H1 (cell line): ENCODE measurements around the gene TMEM130. TPM values are rescaled to one million over a fixed set of nuclear protein-coding genes. Genes with fewer than 3 reads are reported as not detected.

ENCODE experiments used
- CTCF ChIA-PET: fragments of 300-600 bp; sonication (Branson Sonifier 250); formaldehyde crosslinking; loops from one replicate; lab custom pipeline; 2021; ENCODE audit not compliant: partially characterized antibody; lab: Charles Lee
- POLR2A ChIA-PET: fragments of 300-600 bp; sonication (Branson Sonifier 250); formaldehyde crosslinking; loops from one replicate; lab custom pipeline; 2021; ENCODE audit warnings: inconsistent platforms; ENCODE audit not compliant: partially characterized antibody; lab: Charles Lee
- DNase-seq, 2 experiments: peaks; one replicate each; pipeline versions ENCODE4 v3.0.0 to v3.0.0-alpha.2; 2010 to 2022; ENCODE audit warnings: low spot score in 2 of 2, low read depth in 1 of 2, mixed read lengths in 1 of 2
- FAIRE-seq: peaks from 2 replicates; lab custom pipeline; 2011; peaks lifted over from hg19 to GRCh38; lab: Jason Lieb, UNC
- H2AFZ ChIP-seq: 2 replicates; pipeline ENCODE4 v1.8.1; 2012; ENCODE audit warnings: low read length, inconsistent platforms
- H2AK5ac ChIP-seq: 2 replicates; pipeline ENCODE4 v1.6.1; 2013; ENCODE audit warnings: low read depth, low read length
- H2BK120ac ChIP-seq: replicated peaks from 2 replicates; pipeline ENCODE3; 2013; ENCODE audit warnings: low read depth, low read length, inconsistent platforms
- H2BK12ac ChIP-seq: 2 replicates; pipeline ENCODE4 v1.6.1; 2013; ENCODE audit warnings: low read depth, low read length
- H2BK15ac ChIP-seq: 2 replicates; pipeline ENCODE4 v1.6.1; 2013; ENCODE audit warnings: low read length
- H2BK20ac ChIP-seq: 2 replicates; pipeline ENCODE4 v1.6.1; 2013; ENCODE audit warnings: low read length
- H2BK5ac ChIP-seq: 2 replicates; pipeline ENCODE4 v1.6.1; 2013; ENCODE audit warnings: low read depth, low read length
- H3K14ac ChIP-seq: 2 replicates; pipeline ENCODE4 v1.6.1; 2013; ENCODE audit warnings: inconsistent platforms; ENCODE audit not compliant: insufficient read length
- H3K18ac ChIP-seq: 2 replicates; pipeline ENCODE4 v1.6.1; 2013; ENCODE audit warnings: low read length; ENCODE audit errors: extremely low read depth
- H3K23ac ChIP-seq: 2 replicates; pipeline ENCODE4 v1.6.1; 2013; ENCODE audit warnings: inconsistent platforms; ENCODE audit not compliant: insufficient read length
- H3K23me2 ChIP-seq: 2 replicates; pipeline ENCODE4 v1.6.1; 2013; ENCODE audit warnings: low read depth, low read length
- H3K27ac ChIP-seq: 2 replicates; pipeline ENCODE4 v1.6.1; 2011; ENCODE audit warnings: low read depth, low read length, inconsistent platforms
- H3K27me3 ChIP-seq, 4 experiments: replicated peaks in 1 of 4; 1 replicate in 1 of 4; 2 replicates in 3 of 4; pipeline versions ENCODE4 v1.6.1 to v1.8.1; 2011 to 2013; ENCODE audit warnings: low read length in 3 of 4, mild to moderate bottlenecking in 3 of 4, inconsistent platforms in 2 of 4, mixed read lengths in 2 of 4, moderate library complexity in 1 of 4; ENCODE audit not compliant: control insufficient read depth in 3 of 4, insufficient read depth in 3 of 4; ENCODE audit errors: extremely low read depth in 1 of 4
- H3K36me3 ChIP-seq, 4 experiments: 2 replicates each; pipeline versions ENCODE4 v1.6.1 to v1.8.1; 2011 to 2013; ENCODE audit warnings: mild to moderate bottlenecking in 4 of 4, low read length in 3 of 4, moderate library complexity in 2 of 4, control low read depth in 1 of 4, inconsistent platforms in 1 of 4; ENCODE audit not compliant: insufficient read depth in 4 of 4, control insufficient read depth in 2 of 4
- H3K4ac ChIP-seq: replicated peaks from 2 replicates; pipeline ENCODE3; 2013; ENCODE audit warnings: low read length, low read depth, mixed read lengths, inconsistent platforms; ENCODE audit not compliant: insufficient read length
- H3K4me1 ChIP-seq, 4 experiments: replicated peaks in 1 of 4; 1 replicate in 1 of 4; 2 replicates in 3 of 4; pipeline versions ENCODE4 v1.6.1 to v1.8.1; 2011 to 2013; ENCODE audit warnings: low read length in 3 of 4, inconsistent platforms in 2 of 4, mixed read lengths in 1 of 4; ENCODE audit not compliant: insufficient read depth in 4 of 4, control insufficient read depth in 3 of 4
- H3K4me2 ChIP-seq, 2 experiments: 2 replicates each; pipeline versions ENCODE4 v1.6.1 to v1.8.1; 2011 to 2013; ENCODE audit warnings: low read depth in 2 of 2, low read length in 2 of 2, control low read depth in 1 of 2, inconsistent platforms in 1 of 2, mild to moderate bottlenecking in 1 of 2; ENCODE audit not compliant: insufficient read depth in 1 of 2
- H3K4me3 ChIP-seq, 4 experiments: fragments of 200-600, 300-600 bp in 1 of 4; sonication (generic), shearing (Covaris generic), sonication (Bioruptor Twin) in 1 of 4; 2 replicates each; pipeline versions ENCODE4 v1.5.1 to v1.8.1; 2011 to 2016; ENCODE audit warnings: low read length in 4 of 4, low read depth in 3 of 4, control low read depth in 2 of 4, inconsistent platforms in 2 of 4, mild to moderate bottlenecking in 2 of 4, mixed read lengths in 1 of 4, moderate library complexity in 1 of 4; ENCODE audit not compliant: insufficient read depth in 2 of 4; ENCODE audit errors: extremely low read depth in 1 of 4
- H3K56ac ChIP-seq: replicated peaks from 2 replicates; pipeline ENCODE3; 2013; ENCODE audit warnings: low read depth, mild to moderate bottlenecking, mixed read lengths, low read length, inconsistent platforms; ENCODE audit not compliant: insufficient read length
- H3K79me1 ChIP-seq: 2 replicates; pipeline ENCODE4 v1.6.1; 2013; ENCODE audit warnings: low read depth, low read length, control low read depth
- H3K79me2 ChIP-seq, 2 experiments: 2 replicates each; pipeline versions ENCODE4 v1.6.1 to v1.8.1; 2012 to 2013; ENCODE audit warnings: low read length in 2 of 2, mild to moderate bottlenecking in 2 of 2, inconsistent platforms in 1 of 2; ENCODE audit not compliant: insufficient read depth in 2 of 2, control insufficient read depth in 1 of 2
- H3K9ac ChIP-seq, 4 experiments: replicated peaks in 1 of 4; 1 replicate in 1 of 4; 2 replicates in 3 of 4; pipeline versions ENCODE4 v1.6.1 to v1.8.1; 2011 to 2013; ENCODE audit warnings: low read depth in 3 of 4, low read length in 3 of 4, control low read depth in 2 of 4, mild to moderate bottlenecking in 2 of 4, moderate library complexity in 2 of 4, inconsistent platforms in 1 of 4; ENCODE audit errors: extremely low read depth in 1 of 4
- H3K9me3 ChIP-seq, 2 experiments: 2 replicates each; pipeline versions ENCODE4 v1.6.1 to v1.8.1; 2012 to 2013; ENCODE audit warnings: mild to moderate bottlenecking in 2 of 2, moderate library complexity in 2 of 2, control low read depth in 1 of 2, inconsistent platforms in 1 of 2, low read depth in 1 of 2, low read length in 1 of 2, mixed read lengths in 1 of 2; ENCODE audit not compliant: insufficient read depth in 2 of 2
- H4K20me1 ChIP-seq, 2 experiments: replicated peaks in 1 of 2; 2 replicates each; pipeline versions ENCODE3 to v1.8.1; 2011 to 2013; ENCODE audit warnings: inconsistent platforms in 2 of 2, low read length in 2 of 2, mild to moderate bottlenecking in 1 of 2; ENCODE audit not compliant: insufficient read depth in 2 of 2, control insufficient read depth in 1 of 2
- H4K5ac ChIP-seq: 2 replicates; pipeline ENCODE4 v1.6.1; 2013; ENCODE audit warnings: low read length, low read depth, mixed read lengths, inconsistent platforms; ENCODE audit not compliant: insufficient read length
- H4K8ac ChIP-seq: 2 replicates; pipeline ENCODE4 v1.8.0; 2013; ENCODE audit warnings: mild to moderate bottlenecking, moderate library complexity, low read length, inconsistent platforms; ENCODE audit not compliant: insufficient read depth; ENCODE audit errors: extremely low read depth
- H4K91ac ChIP-seq: replicated peaks from 2 replicates; pipeline ENCODE3; 2013; ENCODE audit warnings: low read length, mixed read lengths, inconsistent platforms; ENCODE audit not compliant: insufficient read length
- ASH2L ChIP-seq: fragments of 200-600, 300-600 bp; sonication (generic); IDR thresholded peaks from one replicate; pipeline ENCODE4 v1.7.1; 2017; ENCODE audit warnings: low read length
- CHD2 ChIP-seq: IDR thresholded peaks from 2 replicates; pipeline ENCODE4 v1.6.1; 2012; ENCODE audit warnings: low read length, improper control_type of control experiment
- EZH2 ChIP-seq: fragments of 200-600 bp; sonication (generic); IDR thresholded peaks from 2 replicates; pipeline ENCODE4 v1.7.1; 2012; ENCODE audit warnings: low read depth, mild to moderate bottlenecking, moderate library complexity, low read length, inconsistent platforms; ENCODE audit not compliant: severe bottlenecking
- JUND ChIP-seq: IDR thresholded peaks from 2 replicates; pipeline ENCODE4 v1.6.1; 2011; ENCODE audit warnings: mild to moderate bottlenecking, improper control_type of control experiment, low read length
- NANOG ChIP-seq: IDR thresholded peaks from 2 replicates; pipeline ENCODE4 v1.6.1; 2011; ENCODE audit warnings: low read length, low read depth, mild to moderate bottlenecking, inconsistent platforms; ENCODE audit not compliant: insufficient read depth, poor library complexity, severe bottlenecking
- NRF1 ChIP-seq: IDR thresholded peaks from 2 replicates; pipeline ENCODE4 v1.6.1; 2011; ENCODE audit warnings: mild to moderate bottlenecking, low read depth, low read length, improper control_type of control experiment
- RBBP5 ChIP-seq: IDR thresholded peaks from 2 replicates; pipeline ENCODE4 v1.7.1; 2012; ENCODE audit warnings: low read depth, mild to moderate bottlenecking, inconsistent platforms, low read length, moderate library complexity, borderline replicate concordance
- RNF2 ChIP-seq: fragments of 200-900, 300-1000 bp; sonication (generic); IDR thresholded peaks from 2 replicates; pipeline ENCODE4 v1.7.1; 2016; ENCODE audit warnings: borderline replicate concordance, low read depth, mild to moderate bottlenecking, antibody characterized with exemption, low read length; ENCODE audit not compliant: poor library complexity, severe bottlenecking; ENCODE audit errors: missing control alignments
- SAP30 ChIP-seq: fragments of 300-600 bp; sonication (generic); IDR thresholded peaks from 2 replicates; pipeline ENCODE4 v1.7.1; 2012; ENCODE audit warnings: low read length, moderate library complexity, mild to moderate bottlenecking, inconsistent platforms; ENCODE audit not compliant: insufficient read depth, insufficient replicate concordance
- SIN3A ChIP-seq, 2 experiments: IDR thresholded peaks in 1 of 2; conservative IDR thresholded peaks in 1 of 2; 2 replicates each; pipeline ENCODE4 v1.6.1; 2011 to 2012; ENCODE audit warnings: low read length in 2 of 2, improper control_type of control experiment in 1 of 2, low read depth in 1 of 2, mild to moderate bottlenecking in 1 of 2
- SP2 ChIP-seq: IDR thresholded peaks from 2 replicates; pipeline ENCODE4 v1.6.1; 2012; ENCODE audit warnings: mild to moderate bottlenecking, low read length, inconsistent platforms
- WGBS, 2 experiments: shearing (Covaris generic) in 1 of 2; methylation state at CpG; one replicate each; pipeline versions ENCODE4 v1.1.6 to v1.1.7; 2013 to 2015; ENCODE audit warnings: low lambda C conversion rate in 2 of 2, mixed read lengths in 2 of 2, inconsistent platforms in 1 of 2, low coverage in 1 of 2, missing lambda C conversion rate in 1 of 2; ENCODE audit not compliant: insufficient replicate concordance in 2 of 2, insufficient coverage in 1 of 2, insufficient read length in 1 of 2; ENCODE audit errors: extremely low coverage in 1 of 2, missing lambda C conversion rate in 1 of 2; 5-methylcytosine and 5-hydroxymethylcytosine counted together
- polyA plus RNA-seq, 7 experiments: library from polyadenylated mRNA; depleted of rRNA in 3 of 7; stranded (reverse) in 5 of 7; unstranded in 2 of 7; fragments of >200 nt in 5 of 7; fragments of 200-250 nt in 2 of 7; gene quantifications; 1 replicate in 5 of 7; 2 replicates in 1 of 7; 4 replicates in 1 of 7; pipeline versions ENCODE4 v1.2.1 to v1.2.3, GENCODE V29; 2011 to 2013; ENCODE audit warnings: missing spikeins in 2 of 7, mixed read lengths in 2 of 7
- total RNA-seq: library from RNA; stranded (reverse); fragmentation: NEBNext Ultra II Directional; extraction: Animal tissue kit (Norgen Biotek cat#: 25700); gene quantifications from 2 replicates; pipeline ENCODE4 v1.2.1, GENCODE V29; 2021
- TF ChIP-seq, protein P1 (sequence below): IDR thresholded peaks from 2 replicates; pipeline ENCODE4 v1.6.1; 2012; ENCODE audit warnings: inconsistent platforms

Gene TMEM130
- total and polyA plus RNA-seq, 2 of the 8 experiments (the other 6 are each of a cell fraction or from before 2014, with no cell fraction given), result 2.9 to 6.6 TPM

DNA sequence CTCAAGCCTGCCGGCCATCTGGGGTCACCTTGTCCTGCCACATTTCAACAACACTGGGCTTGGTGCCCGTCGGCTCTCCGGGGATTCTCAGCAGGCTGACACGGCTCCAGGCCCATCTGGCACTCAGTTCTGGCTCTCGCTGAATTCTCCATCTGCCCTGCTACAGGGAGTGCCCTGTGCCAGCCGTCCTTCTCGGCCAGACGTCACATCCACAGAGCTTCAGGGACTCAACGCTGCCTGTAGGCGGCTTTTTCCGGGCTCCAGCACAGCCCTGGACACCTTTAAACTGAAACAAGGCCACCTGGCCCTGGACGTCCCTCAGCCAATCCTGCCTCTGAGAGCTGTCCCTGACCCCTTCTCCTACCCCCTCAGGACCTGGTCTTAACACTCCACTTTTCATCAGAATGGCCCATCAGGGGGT lies 43.0 kb downstream of the TMEM130 start:
- DNase-seq (no peak), FAIRE-seq (no peak)
- ChIA-PET POLR2A (interaction anchor here (1.2 kb wide), 1 partner anchor 11 kb away, joined by 3 read pairs; no protein-coding TSS in a partner anchor), CTCF (interaction anchor here (0.7 to 17.3 kb wide), 7 partner anchors 20 to 400 kb away, joined by 3 to 365 read pairs (median 4); no protein-coding TSS in a partner anchor)
- H2BK15ac ChIP-seq, result no peak overlapping the region; the same call in 1 of the 2 replicates
- H3K79me2 ChIP-seq, result no peaks in the 10 kb centered on the region
- H3K36me3 ChIP-seq, result no peaks in the 10 kb centered on the region
- no peak overlapping the region for H2AK5ac ChIP-seq
- H4K8ac ChIP-seq, result peak overlapping the region; percentile 39
- WGBS, 2 experiments, result 68% methylated on average over 12 of the region's 13 CpGs; no CpG with 5 or more reads in 1 of the 2 experiments
- H3K4ac ChIP-seq, result no peak overlapping the region
- no peak overlapping the region for H3K56ac ChIP-seq
- peak overlapping the region; percentile 93 for H3K18ac ChIP-seq
- peak overlapping the region; percentile 67 for H2AFZ ChIP-seq
- H3K27ac ChIP-seq, result no peak overlapping the region
- H3K4me1 ChIP-seq, result peaks cover 0 to 16% (median 8%) of the 10 kb centered on the region in 4 experiments; a peak in 6 of 7 replicates
- no peak overlapping the region for H3K9ac ChIP-seq
- no peak overlapping the region for H4K5ac ChIP-seq
- no peak overlapping the region for H2BK20ac ChIP-seq
- no peaks in the 10 kb centered on the region for H4K20me1 ChIP-seq
- no peaks in the 10 kb centered on the region for H3K27me3 ChIP-seq
- peak overlapping the region; percentile 92; the same call in 1 of the 2 replicates for H2BK12ac ChIP-seq
- peak overlapping the region; percentile 79 for H4K91ac ChIP-seq
- H3K9me3 ChIP-seq, result no peaks in the 10 kb centered on the region
- 0 out of 8 replicates have a peak overlapping the region, but pooled peaks of 1 of the 4 experiments have one; percentile 12 for H3K4me3 ChIP-seq
- peak overlapping the region; percentile 83; the same call in 1 of the 2 replicates for H2BK5ac ChIP-seq
- H3K23ac ChIP-seq, result no peak overlapping the region
- H3K14ac ChIP-seq, result no peak overlapping the region
- no peaks in the 10 kb centered on the region for H3K23me2 ChIP-seq
- H2BK120ac ChIP-seq, result peak overlapping the region; percentile 60
- H3K79me1 ChIP-seq, result no peaks in the 10 kb centered on the region
- H3K4me2 ChIP-seq, result peak overlapping the region in 1 of 2 experiments; percentile 42; a peak in 1 of 4 replicates
- TF ChIP-seq NANOG, result no peak
- no peak for TF ChIP-seq RBBP5
- no peak for TF ChIP-seq RNF2
- no peak for TF ChIP-seq CHD2
- TF ChIP-seq EZH2, result no peak
- TF ChIP-seq JUND, result no peak
- no peak for TF ChIP-seq ASH2L
- TF ChIP-seq SP2, result no peak
- no peak for TF ChIP-seq SAP30
- TF ChIP-seq SIN3A (conservative IDR thresholded peaks at IDR 0.05 in 1 of 2, IDR thresholded peaks at IDR 0.05 in 1 of 2; ENCODE audit: low read depth in 1 of 2, low read length in 2 of 2), result no peak
- TF ChIP-seq, protein P1, sequence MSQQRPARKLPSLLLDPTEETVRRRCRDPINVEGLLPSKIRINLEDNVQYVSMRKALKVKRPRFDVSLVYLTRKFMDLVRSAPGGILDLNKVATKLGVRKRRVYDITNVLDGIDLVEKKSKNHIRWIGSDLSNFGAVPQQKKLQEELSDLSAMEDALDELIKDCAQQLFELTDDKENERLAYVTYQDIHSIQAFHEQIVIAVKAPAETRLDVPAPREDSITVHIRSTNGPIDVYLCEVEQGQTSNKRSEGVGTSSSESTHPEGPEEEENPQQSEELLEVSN, result no peak
- TF ChIP-seq NRF1, result no peak
